Measurements from ENCODE around the gene C5orf46.

DNA sequence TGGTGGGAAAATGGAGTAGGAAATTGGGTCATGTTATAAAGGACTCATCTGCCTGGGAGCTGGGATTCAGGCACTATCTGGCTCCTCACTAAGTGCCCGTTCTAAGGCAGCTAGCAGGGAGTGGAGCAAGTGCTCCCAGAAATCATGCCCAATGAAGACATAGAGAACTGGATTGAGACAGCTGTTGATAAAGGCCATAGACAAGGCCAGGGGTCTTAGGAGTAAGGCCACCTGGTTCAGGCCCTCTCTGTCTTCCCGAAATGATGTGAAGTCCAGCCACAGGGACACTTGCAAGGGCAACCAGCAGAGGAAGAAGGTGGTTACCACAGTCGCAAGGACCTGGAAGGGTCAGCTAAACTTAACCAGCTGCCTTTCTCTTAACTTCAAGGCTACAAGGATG is 54.8 kb downstream of the C5orf46 start:
- TF ChIP-seq EZH2 (IDR thresholded peaks at IDR 0.05; ENCODE audit: borderline replicate concordance, low read depth, low read length, poor library complexity, severe bottlenecking), result no peak
- TF ChIP-seq, protein P1, sequence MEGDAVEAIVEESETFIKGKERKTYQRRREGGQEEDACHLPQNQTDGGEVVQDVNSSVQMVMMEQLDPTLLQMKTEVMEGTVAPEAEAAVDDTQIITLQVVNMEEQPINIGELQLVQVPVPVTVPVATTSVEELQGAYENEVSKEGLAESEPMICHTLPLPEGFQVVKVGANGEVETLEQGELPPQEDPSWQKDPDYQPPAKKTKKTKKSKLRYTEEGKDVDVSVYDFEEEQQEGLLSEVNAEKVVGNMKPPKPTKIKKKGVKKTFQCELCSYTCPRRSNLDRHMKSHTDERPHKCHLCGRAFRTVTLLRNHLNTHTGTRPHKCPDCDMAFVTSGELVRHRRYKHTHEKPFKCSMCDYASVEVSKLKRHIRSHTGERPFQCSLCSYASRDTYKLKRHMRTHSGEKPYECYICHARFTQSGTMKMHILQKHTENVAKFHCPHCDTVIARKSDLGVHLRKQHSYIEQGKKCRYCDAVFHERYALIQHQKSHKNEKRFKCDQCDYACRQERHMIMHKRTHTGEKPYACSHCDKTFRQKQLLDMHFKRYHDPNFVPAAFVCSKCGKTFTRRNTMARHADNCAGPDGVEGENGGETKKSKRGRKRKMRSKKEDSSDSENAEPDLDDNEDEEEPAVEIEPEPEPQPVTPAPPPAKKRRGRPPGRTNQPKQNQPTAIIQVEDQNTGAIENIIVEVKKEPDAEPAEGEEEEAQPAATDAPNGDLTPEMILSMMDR (conservative IDR thresholded peaks at IDR 0.05; ENCODE audit: low read depth, low read length), result no peak
